Activated CD4-positive, alpha-beta T cell treated with anti-CD3 and anti-CD28 coated beads, Interleukin-10, Interleukin-2, amounts not matched to agents 100 ng/mL and 50 ng/mL, durations not matched to agents 16 hours and 8 hours (primary cell): ENCODE results near the gene SNX13.

Experiments
- DNase-seq: peaks from one replicate; pipeline ENCODE4 v3.0.0-alpha.2; 2020

Gene SNX13

DNA sequence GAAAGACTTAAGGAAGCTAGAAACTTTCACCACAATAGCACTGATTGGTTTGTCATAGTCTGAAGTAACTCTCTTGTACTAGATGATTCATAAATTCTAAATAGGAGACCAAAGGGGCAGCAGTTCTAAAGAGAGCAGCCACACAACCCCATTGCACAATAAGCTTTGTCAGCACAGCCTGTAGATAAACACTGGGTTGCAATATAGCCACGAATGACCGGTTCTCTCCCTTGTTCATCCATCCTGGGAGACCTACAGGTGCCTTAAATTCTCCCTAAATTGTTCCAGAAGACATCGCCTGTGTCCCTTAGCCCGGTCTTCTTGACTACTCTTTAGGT lies 167.0 kb downstream of the SNX13 start:
- DNase-seq = peak; percentile 53

DNA sequence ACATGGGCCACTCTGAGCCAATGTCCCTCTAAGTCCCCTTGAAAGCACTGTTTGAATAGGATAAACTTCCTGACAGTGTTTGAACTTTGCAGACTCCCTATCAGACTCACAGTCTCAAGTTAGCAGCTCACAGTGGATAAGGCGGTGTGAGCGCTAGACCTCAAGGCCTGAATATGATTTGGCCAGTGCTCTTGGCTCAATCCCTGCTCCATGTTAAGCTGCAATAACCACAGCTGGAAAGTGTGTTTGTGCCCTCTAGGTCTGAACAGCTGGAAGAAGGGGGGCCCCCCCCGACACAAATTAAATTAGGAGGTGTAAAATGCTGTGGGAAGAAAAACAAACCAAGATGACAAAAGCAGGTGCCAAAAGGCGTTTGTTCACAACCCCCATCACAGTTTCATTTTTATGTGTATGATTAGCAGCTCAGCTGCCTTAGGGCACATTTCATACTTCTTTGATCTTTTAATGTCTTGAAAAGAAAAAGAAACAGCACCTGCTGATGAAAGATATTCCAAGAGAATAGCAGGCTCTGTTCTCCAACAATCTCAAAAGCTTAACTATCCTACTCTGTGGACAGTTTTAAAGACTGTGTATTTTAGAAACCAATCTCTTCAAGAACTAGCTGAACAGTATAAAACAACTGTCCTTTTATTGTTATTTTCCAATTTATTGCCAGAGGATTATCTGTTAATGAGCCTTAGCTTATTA lies 167.6 kb downstream of the SNX13 start:
- DNase-seq = peak; percentile 41

DNA sequence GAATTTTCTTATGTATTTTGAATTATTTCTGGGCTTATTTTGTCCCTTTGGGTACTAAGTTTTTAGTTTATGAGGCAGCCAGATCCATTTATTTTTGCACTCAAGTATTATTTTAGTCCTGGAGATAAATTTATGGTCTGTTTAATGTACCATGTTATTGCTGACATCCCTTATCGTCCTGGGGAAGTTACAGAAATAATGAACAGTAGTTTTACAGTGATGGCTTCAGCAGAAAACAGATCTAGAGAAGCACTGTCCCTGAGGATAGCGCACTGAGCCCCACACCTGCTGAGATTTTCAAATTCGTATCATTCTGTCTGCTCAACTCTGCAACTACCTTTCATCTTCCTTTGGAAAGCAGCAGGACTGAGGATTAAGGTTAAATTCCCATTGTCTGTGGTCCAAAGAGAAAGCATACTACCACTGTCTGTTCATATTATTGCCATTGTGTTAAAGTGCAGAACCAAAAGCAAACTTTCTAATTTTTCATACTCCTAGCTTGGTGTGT lies 168.3 kb downstream of the SNX13 start:
- DNase-seq = no peak

DNA sequence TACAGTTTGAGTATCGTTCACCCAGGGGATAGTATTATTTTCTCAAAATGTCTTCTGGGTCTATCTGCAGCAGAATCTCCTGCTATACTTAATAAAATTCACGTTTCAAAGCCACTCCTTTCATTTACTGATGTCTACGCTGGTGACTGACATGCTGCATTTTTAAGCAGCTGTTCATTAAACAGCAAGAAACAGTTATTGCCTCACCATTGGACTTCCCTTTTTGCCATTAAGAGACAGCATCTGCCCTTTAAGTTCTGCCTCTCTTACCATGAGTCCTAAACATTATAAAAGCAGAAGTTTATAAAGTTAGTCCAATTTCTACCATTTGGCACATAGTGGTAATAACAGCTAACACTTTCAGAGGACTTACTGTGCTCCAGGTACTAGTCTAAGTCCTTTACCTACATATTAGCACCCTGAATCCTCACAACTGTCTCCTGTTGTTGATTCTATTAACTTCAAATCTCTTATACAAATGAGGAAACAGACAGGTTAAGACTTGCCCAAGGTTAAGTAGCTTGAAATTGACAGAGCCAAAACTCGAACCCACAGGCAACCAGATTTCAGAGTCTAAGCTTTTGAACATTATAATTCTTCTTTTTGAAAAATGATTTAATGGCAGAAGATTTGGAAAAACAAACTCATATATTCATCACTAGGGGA lies 169.5 kb downstream of the SNX13 start:
- no peak for DNase-seq

DNA sequence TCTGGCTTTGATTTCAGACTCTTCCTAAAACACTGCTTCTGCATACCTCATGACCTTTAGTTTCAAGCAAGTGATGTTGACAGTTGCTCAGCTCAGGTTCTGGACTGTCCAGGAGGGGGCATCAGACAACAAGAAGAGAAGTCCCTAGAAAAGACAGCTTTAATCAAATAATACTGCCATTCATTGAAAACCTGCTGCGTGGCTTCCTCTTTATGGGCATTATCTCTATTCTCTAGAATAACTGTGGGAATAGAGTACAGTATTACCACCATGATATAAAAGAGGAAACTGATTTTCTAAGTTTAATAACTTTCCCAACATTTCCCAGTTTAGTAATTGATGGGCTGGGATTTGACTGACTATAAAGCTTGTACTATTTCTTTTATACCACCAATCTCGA lies 170.4 kb downstream of the SNX13 start:
- DNase-seq = peak; percentile 72

DNA sequence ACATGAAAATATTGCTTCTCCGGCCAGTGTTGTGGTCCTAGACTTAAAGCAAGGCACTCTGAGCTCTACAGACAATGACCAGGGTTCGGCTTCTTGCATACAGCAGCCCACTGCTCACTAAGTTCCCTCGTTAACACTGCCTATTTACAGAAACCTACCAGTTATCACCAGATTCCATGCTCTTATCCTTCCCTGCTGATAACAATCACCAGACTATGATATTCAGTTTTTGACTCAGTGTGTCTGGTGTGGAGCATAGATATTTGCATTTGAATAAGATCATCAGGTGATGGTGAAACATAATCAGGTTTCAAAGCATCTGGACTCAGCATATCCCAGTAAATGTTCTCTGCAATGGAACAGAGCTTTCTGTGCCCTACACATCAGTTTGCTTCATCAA lies 182.3 kb downstream of the SNX13 start:
- no peak for DNase-seq

DNA sequence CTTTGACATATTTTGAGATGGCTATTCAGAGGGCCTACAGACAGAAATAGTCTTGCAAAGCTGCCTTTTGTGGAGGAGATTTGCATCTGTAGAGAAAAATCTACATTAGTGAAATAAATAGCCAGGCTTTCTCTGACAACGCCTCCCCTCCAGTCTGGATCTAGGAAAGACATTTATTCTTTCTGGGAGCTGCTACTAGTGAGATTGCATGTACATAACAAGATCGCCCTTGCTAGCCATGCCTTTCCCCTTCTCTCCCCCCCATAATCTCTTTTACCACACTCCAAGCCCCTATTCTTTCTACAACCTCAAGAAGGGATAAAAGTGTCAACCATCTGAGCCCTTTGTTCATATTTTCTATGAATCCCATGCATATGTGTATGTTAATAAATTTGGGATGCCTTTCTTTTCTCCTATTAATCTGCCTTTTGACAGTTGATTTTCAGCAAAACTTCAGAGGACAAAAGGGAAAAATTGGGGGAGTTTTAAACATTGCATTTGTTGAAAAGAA lies 194.2 kb downstream of the SNX13 start:
- DNase-seq = no peak

DNA sequence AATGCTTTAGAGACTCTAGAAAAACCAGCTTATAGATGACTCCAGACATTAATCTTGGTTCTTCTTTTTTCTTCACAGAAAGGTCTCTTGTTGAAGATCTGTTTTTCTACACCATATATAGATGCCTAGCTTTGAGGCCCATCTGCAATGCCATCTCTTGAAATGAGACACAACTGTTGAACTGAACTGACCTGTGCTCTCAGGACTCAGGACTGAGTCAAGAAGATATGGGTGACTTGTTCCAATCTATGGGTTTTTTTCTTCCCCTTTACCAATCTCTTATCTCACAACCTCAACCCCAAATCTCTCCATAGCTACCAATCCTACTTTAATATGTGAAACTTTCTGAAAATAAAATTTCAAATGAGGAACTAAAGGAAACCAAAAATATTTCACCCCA lies 194.7 kb downstream of the SNX13 start:
- DNase-seq = no peak

DNA sequence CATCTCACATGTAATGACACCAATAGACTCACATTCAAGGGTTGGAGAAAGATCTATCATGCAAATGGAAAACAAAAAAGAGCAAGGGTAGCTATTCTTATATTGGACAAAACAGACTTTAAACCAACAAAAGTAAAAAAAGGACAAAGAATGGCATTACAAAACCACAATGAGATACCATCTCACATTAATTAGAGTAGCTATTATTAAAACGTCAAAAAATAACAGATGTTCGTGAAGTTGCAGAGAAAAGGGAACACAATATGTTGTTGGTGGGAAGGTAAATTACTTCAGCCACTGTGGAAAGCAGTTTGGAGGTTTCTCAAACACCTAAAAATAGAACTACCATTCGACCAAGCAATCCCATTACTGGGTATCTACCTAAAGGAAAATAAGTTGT lies 197.0 kb downstream of the SNX13 start:
- no peak for DNase-seq

DNA sequence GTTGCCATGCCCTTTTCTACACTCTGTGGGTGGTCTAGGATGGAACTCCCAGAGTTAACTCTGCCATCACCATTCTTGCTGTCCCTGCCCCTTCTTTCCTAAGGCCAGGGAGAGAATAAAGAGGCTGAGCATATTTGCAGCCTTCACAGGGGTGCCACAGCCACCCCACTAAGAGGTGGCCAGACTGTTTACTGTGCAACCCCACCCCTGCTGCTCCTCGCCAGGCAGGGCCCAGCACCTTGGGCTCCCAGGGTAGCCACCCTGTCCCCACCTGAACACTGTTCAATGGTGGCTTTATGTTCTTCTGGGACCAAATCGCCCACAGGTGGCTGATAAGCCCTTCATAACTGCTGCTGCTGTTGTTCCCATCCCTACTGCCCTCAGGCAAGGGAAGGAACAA lies 198.9 kb downstream of the SNX13 start:
- no peak for DNase-seq
